HEK293T (cell line): ENCODE data around the gene SPIN1.

Source experiments
- CTCF ChIA-PET: fragments of 350-600 bp; formaldehyde crosslinking; extraction: SDS; loops from one replicate; lab custom pipeline; 2021; ENCODE audit warnings: antibody characterized with exemption, inconsistent platforms; lab: Yijun Ruan, JAX
- POLR2A ChIA-PET: fragments of 350-600 bp; formaldehyde crosslinking; extraction: SDS; loops from one replicate; lab custom pipeline; 2020; ENCODE audit warnings: antibody characterized with exemption, inconsistent platforms; lab: Yijun Ruan, JAX
- DNase-seq: peaks from one replicate; pipeline ENCODE4 v3.0.0; 2012; ENCODE audit warnings: mixed read lengths; ENCODE audit errors: extremely low spot score
- ARNT ChIP-seq: fragments of 450-650 bp; IDR thresholded peaks from 2 replicates; pipeline ENCODE4 v1.6.1; 2017; ENCODE audit warnings: mild to moderate bottlenecking
- BHLHE40 ChIP-seq: fragments of 450-650 bp; IDR thresholded peaks from 2 replicates; pipeline ENCODE4 v1.6.1; 2016; ENCODE audit warnings: mild to moderate bottlenecking, moderate library complexity, borderline replicate concordance
- CTBP1 ChIP-seq: fragments of 450-650 bp; IDR thresholded peaks from 2 replicates; pipeline ENCODE4 v1.6.1; 2016; ENCODE audit warnings: borderline replicate concordance
- ELF4 ChIP-seq: fragments of 450-650 bp; IDR thresholded peaks from 2 replicates; pipeline ENCODE4 v1.6.1; 2017; ENCODE audit warnings: antibody characterized with exemption
- FOXA1 ChIP-seq: fragments of 450-650 bp; IDR thresholded peaks from 2 replicates; pipeline ENCODE4 v1.6.1; 2016; ENCODE audit warnings: mild to moderate bottlenecking
- FOXK2 ChIP-seq: fragments of 450-650 bp; IDR thresholded peaks from 2 replicates; pipeline ENCODE4 v1.6.1; 2016; ENCODE audit warnings: mild to moderate bottlenecking
- FOXM1 ChIP-seq: fragments of 450-650 bp; IDR thresholded peaks from 2 replicates; pipeline ENCODE4 v1.6.1; 2017; ENCODE audit warnings: mild to moderate bottlenecking, borderline replicate concordance
- HDGF ChIP-seq: fragments of 450-650 bp; IDR thresholded peaks from 2 replicates; pipeline ENCODE4 v1.6.1; 2017; ENCODE audit warnings: antibody characterized with exemption, borderline replicate concordance
- L3MBTL2 ChIP-seq: fragments of 450-650 bp; conservative IDR thresholded peaks from 2 replicates; pipeline ENCODE4 v1.6.1; 2016; ENCODE audit warnings: mild to moderate bottlenecking
- LEF1 ChIP-seq: fragments of 450-650 bp; IDR thresholded peaks from 2 replicates; pipeline ENCODE4 v1.6.1; 2017; ENCODE audit warnings: mild to moderate bottlenecking, borderline replicate concordance
- NFRKB ChIP-seq: fragments of 450-650 bp; IDR thresholded peaks from 2 replicates; pipeline ENCODE4 v1.6.1; 2016; ENCODE audit warnings: mild to moderate bottlenecking, moderate library complexity
- SP1 ChIP-seq: fragments of 450-650 bp; IDR thresholded peaks from 2 replicates; pipeline ENCODE4 v1.6.1; 2017
- SUZ12 ChIP-seq: fragments of 450-650 bp; IDR thresholded peaks from 2 replicates; pipeline ENCODE4 v1.6.1; 2016; ENCODE audit warnings: mild to moderate bottlenecking
- TARDBP ChIP-seq: fragments of 450-650 bp; IDR thresholded peaks from 2 replicates; pipeline ENCODE4 v1.6.1; 2016
- ZNF384 ChIP-seq: fragments of 450-650 bp; IDR thresholded peaks from 2 replicates; pipeline ENCODE4 v1.6.1; 2016
- TF ChIP-seq, protein P1 (sequence below): fragments of 450-650 bp; IDR thresholded peaks from 2 replicates; pipeline ENCODE4 v1.6.1; 2016

SPIN1 gene

DNA sequence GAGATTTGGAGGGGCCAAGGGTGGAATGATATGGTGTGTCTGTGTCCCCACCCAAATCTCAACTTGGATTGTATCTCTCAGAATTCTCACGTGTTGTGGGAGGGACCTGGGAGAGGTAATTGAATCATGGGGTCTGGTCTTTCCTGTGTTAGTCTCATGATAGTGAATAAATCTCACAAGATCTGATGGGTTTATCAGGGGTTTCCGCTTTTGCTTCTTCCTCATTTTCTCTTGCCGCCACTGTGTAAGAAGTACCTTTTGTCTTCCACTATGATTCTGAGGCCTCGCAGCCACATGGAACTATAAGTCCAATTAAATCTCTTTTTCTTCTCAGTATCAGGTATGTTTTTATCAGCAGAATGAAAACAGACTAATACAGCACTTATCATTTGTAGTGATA is 29.5 kb upstream of the SPIN1 start:
- TF ChIP-seq FOXK2 (no peak), HDGF (no peak), FOXA1 (no peak), CTBP1 (no peak), FOXM1 (no peak), ZNF384 (no peak), NFRKB (no peak), SUZ12 (no peak)
- TF ChIP-seq, protein P1, sequence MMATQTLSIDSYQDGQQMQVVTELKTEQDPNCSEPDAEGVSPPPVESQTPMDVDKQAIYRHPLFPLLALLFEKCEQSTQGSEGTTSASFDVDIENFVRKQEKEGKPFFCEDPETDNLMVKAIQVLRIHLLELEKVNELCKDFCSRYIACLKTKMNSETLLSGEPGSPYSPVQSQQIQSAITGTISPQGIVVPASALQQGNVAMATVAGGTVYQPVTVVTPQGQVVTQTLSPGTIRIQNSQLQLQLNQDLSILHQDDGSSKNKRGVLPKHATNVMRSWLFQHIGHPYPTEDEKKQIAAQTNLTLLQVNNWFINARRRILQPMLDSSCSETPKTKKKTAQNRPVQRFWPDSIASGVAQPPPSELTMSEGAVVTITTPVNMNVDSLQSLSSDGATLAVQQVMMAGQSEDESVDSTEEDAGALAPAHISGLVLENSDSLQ, result no peak
- no peak for DNase-seq
- ChIA-PET CTCF (no interaction called here), POLR2A (no interaction called here)

DNA sequence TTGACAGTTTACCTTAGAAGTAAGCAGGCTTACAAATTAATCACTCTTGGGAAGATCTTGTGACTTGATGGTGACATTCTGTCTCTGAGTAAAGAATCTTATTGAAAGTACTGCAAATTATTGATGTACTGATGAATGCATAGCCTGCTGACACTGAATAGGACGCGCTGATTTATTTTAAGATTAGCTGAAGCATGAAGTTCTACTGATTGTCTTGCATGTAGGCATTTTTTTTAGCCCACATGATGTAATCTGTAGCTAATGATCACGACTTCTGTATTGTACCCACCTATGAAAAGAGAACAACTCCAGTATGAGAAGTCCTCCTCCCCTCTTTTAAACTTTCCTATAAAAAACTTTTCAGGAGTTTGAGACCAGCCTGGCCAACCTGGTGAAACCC is 28.3 kb upstream of the SPIN1 start:
- ChIA-PET CTCF (no interaction called here), POLR2A (no interaction called here)
- no peak for DNase-seq
- TF ChIP-seq L3MBTL2 (no peak), NFRKB (no peak), FOXA1 (no peak), LEF1 (no peak), HDGF (no peak), FOXM1 (no peak), CTBP1 (no peak), ELF4 (no peak), ARNT (no peak), SUZ12 (no peak), TARDBP (no peak), BHLHE40 (no peak), SP1 (no peak), ZNF384 (no peak), FOXK2 (no peak)
- TF ChIP-seq, protein P1, result no peak

DNA sequence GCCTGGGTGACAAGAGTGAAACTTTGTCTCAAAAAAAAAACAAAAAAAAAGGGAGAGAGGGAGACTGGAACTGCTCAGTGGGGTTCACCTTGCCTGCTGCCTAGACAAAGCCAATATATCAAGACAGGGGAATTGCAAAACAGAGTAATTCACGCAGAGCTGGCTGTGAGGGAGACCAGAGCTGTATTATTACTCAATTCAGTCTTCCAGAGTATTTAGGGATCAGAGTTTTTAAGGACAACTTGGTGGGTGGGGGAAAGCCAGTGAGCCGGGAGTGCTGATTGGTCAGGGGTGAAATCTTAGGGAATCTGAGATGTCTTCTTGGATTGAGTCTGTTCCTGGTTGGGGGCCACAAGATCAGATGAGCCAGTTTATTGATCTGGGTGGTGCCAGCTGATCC is 25.6 kb upstream of the SPIN1 start:
- TF ChIP-seq ELF4 (no peak), L3MBTL2 (no peak), FOXA1 (no peak), SP1 (no peak), HDGF (no peak), TARDBP (no peak), FOXM1 (no peak), FOXK2 (no peak), CTBP1 (no peak), SUZ12 (no peak), ARNT (no peak), NFRKB (no peak), ZNF384 (no peak), LEF1 (no peak), BHLHE40 (no peak)
- TF ChIP-seq, protein P1, result no peak
- CTCF ChIA-PET, result no interaction called here
- POLR2A ChIA-PET, result no interaction called here
- no peak for DNase-seq

DNA sequence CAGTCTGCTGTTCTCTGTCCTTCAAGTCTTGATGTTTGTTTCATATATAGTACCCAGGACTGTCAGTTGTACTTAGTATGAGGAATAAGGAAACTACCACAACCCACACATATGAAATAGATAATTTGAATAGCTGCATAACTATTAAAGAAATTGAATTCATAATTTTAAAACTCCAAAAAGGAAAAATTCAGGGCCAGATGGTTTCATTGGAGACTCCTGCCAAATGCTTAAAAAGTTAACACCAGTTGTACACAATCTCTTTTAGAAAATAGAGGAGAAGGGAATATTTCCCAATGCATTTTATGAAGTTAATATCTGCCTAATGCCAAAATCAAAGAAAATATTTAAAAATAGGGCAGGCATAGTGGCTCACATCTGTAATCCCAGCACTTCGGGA is 24.6 kb upstream of the SPIN1 start:
- no peak for DNase-seq
- CTCF ChIA-PET, result no interaction called here
- POLR2A ChIA-PET, result no interaction called here

DNA sequence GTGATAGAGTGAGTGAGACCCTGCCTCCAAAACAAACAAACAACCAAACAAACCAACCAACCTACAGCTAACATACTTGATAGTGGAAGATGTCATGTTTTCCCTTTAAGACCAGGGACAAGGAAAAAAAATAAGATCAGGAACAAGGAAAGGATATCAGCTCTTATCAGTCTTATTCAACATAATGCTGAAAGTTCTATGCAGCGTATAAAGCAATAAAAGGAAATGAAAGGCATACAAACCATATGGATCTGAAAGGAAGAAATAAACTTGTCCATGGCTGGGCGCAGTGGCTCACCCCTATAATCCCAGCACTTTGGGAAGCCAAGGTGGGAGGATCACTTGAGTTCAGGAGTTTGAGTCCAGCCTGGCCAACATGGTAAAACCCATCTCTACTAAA is 23.5 kb upstream of the SPIN1 start:
- no peak for TF ChIP-seq ZNF384
- no peak for TF ChIP-seq FOXK2
- no peak for TF ChIP-seq FOXA1
- no peak for TF ChIP-seq HDGF
- TF ChIP-seq SP1, result no peak
- TF ChIP-seq ARNT, result no peak
- no peak for TF ChIP-seq FOXM1
- no peak for TF ChIP-seq BHLHE40
- TF ChIP-seq ELF4, result no peak
- no peak for TF ChIP-seq NFRKB
- CTCF ChIA-PET, result interaction anchor here (0.5 kb wide), 1 partner anchor 14 kb away, joined by 3 read pairs; no protein-coding TSS in a partner anchor
- POLR2A ChIA-PET, result no interaction called here
- DNase-seq, result no peak

More for the DNA sequence above, 24.6 kb upstream of the SPIN1 start:
- TF ChIP-seq BHLHE40 (no peak), SP1 (no peak), CTBP1 (no peak), ZNF384 (no peak), HDGF (no peak), NFRKB (no peak), FOXK2 (no peak), LEF1 (no peak), FOXM1 (no peak), ARNT (no peak), ELF4 (no peak), L3MBTL2 (no peak), SUZ12 (no peak), FOXA1 (no peak), TARDBP (no peak)
- TF ChIP-seq, protein P1, result no peak

DNA sequence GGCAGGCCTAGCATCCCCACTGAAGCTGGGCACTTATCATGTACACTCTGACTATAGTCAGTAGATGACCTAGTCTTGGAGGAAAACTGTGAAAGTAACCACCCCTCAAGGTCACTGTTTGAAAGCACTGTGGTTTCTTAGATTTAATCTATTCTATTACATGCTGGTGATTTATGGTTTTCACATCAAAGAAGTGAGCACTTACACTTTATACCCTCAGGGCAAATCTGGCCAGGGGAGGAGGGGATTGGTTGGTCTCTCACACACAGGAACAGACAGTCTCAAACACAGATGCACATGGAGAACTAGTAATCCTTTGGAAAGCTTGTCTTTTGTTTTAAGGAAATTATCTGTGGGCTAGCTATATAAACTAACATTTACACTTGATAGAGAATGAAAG is 17.9 kb upstream of the SPIN1 start:
- no peak for TF ChIP-seq NFRKB
- TF ChIP-seq, protein P1, result 0 out of 2 replicates have a peak, but pooled peaks have one; percentile 27
- no peak for TF ChIP-seq BHLHE40
- TF ChIP-seq SUZ12, result no peak
- POLR2A ChIA-PET, result no interaction called here
- no peak for DNase-seq
- CTCF ChIA-PET, result no interaction called here
